ENCODE results near the gene GSN. TPM values are rescaled to one million over a fixed set of nuclear protein-coding genes. Genes with fewer than 3 reads are reported as not detected.

GSN gene
- total and polyA plus RNA-seq, 2 of the 13 experiments (the other 11 are each of a cell fraction or from before 2014, with no cell fraction given): 294 to 307 TPM

GRCh38 chr9:121283856-121284732 lies 16.1 kb downstream of the GSN start (continued):
- TF ChIP-seq PRDM10 (CRISPR knock-in tag; IDR thresholded peaks at IDR 0.05; ENCODE audit: low read depth) (no peak), MED1 (CRISPR knock-in tag; IDR thresholded peaks at IDR 0.05) (no peak), ZNF639 (CRISPR knock-in tag; conservative IDR thresholded peaks at IDR 0.05) (no peak), KDM5B (CRISPR knock-in tag; IDR thresholded peaks at IDR 0.05; ENCODE audit: borderline replicate concordance) (no peak)

- CTCF ChIA-PET (ENCODE audit: low intra/inter-chr PET ratio, low total read pairs): no interaction called here
- in situ Hi-C loops (cut with HindIII; ENCODE audit: extremely low pct_ligation_motif_present, low pct_unique_long_range_greater_than_20kb) (no loop called here), intact Hi-C loops (cut with micrococcal nuclease; ENCODE audit: unreplicated experiment) (loop anchor here (5.0 kb wide), 2 partner anchors 37 to 73 kb away; no protein-coding TSS in a partner anchor)
- Histone ChIP-seq H3K4me3 (replicated peaks in 1 of 3; ENCODE audit: insufficient read depth in 1 of 3, low read depth in 2 of 3, low read length in 3 of 3) (no peak overlapping the region), H4K20me1 (ENCODE audit: insufficient read depth, low read length) (no peaks in the 10 kb centered on the region), H3K4me1 (ENCODE audit: insufficient read depth, low read length) (peaks cover 100% of the 10 kb centered on the region), H3K27ac (ENCODE audit: extremely low read length, insufficient read depth, low read length) (no peak overlapping the region), H3K36me3 (replicated peaks in 1 of 2; ENCODE audit: control insufficient read depth in 1 of 2, insufficient read depth in 2 of 2, low read length in 2 of 2) (no peaks in the 10 kb centered on the region), H2AFZ (ENCODE audit: low read length) (no peak overlapping the region), H3K79me2 (ENCODE audit: insufficient read depth, low read length) (no peaks in the 10 kb centered on the region), H3K9ac (ENCODE audit: insufficient read depth, low read depth, low read length) (no peak overlapping the region), H3K9me3 (ENCODE audit: low read length) (no peaks in the 10 kb centered on the region), H3K4me2 (ENCODE audit: low read depth, low read length) (no peak overlapping the region), H3K27me3 (ENCODE audit: control insufficient read depth in 1 of 2, insufficient read depth in 2 of 2, low read length in 2 of 2) (no peaks in the 10 kb centered on the region)
- no peak for TF ChIP-seq ATF1 (CRISPR knock-in tag; IDR thresholded peaks at IDR 0.05)
- peak; percentile 82 for TF ChIP-seq ZNF629 (CRISPR knock-in tag; conservative IDR thresholded peaks at IDR 0.05)
- no peak for ATAC-seq
- WGBS (ENCODE audit: low lambda C conversion rate): 96% methylated on average over 9 of the region's 9 CpGs
- POLR2A ChIA-PET: interaction anchor here (11.2 kb wide), 1 partner anchor 15 kb away, joined by 398 read pairs; no protein-coding TSS in a partner anchor
- no TSS peak for BruUV-seq (replicated peaks)
- DNase-seq (ENCODE audit: low spot score): no peak
- no peak for FAIRE-seq
Observed at GRCh38 chr9:121284733-121285451, 16.9 kb downstream of the GSN start.

All from HepG2 (cell line).